Glutamatergic neuron (in vitro differentiated cells): ENCODE results near the gene CDKN2B-AS1. TPM values are rescaled to one million over a fixed set of nuclear protein-coding genes. Genes with fewer than 3 reads are reported as not detected.

Experiments used
- DNase-seq: peaks from one replicate; pipeline ENCODE4 v3.0.0; 2022
- H3K27ac Mint-ChIP-seq: one replicate; pipeline ENCODE4 v1.8.0; 2020; ENCODE audit warnings: mild to moderate bottlenecking, mixed read lengths, inconsistent platforms; ENCODE audit not compliant: unreplicated experiment
- H3K27me3 Mint-ChIP-seq: one replicate; pipeline ENCODE4 v1.8.0; 2020; ENCODE audit warnings: mild to moderate bottlenecking, moderate library complexity, mixed read lengths, inconsistent platforms; ENCODE audit not compliant: unreplicated experiment
- H3K36me3 Mint-ChIP-seq: one replicate; pipeline ENCODE4 v1.8.0; 2020; ENCODE audit warnings: mild to moderate bottlenecking, mixed read lengths, inconsistent platforms; ENCODE audit not compliant: unreplicated experiment
- H3K4me1 Mint-ChIP-seq: one replicate; pipeline ENCODE4 v1.8.0; 2020; ENCODE audit warnings: mild to moderate bottlenecking, low read depth, mixed read lengths, inconsistent platforms; ENCODE audit not compliant: unreplicated experiment
- H3K4me3 Mint-ChIP-seq: one replicate; pipeline ENCODE4 v1.8.0; 2020; ENCODE audit warnings: mild to moderate bottlenecking, mixed read lengths, inconsistent platforms; ENCODE audit not compliant: unreplicated experiment
- H3K9me3 Mint-ChIP-seq: one replicate; pipeline ENCODE4 v1.8.0; 2020; ENCODE audit warnings: mild to moderate bottlenecking, moderate library complexity, mixed read lengths, inconsistent platforms; ENCODE audit not compliant: unreplicated experiment
- CTCF ChIP-seq: fragments of 200-600 bp; sonication (generic); IDR thresholded peaks from one replicate; pipeline ENCODE4 v1.5.0; 2021; ENCODE audit not compliant: partially characterized antibody, unreplicated experiment
- total RNA-seq: library from RNA; stranded (reverse); fragmentation: NEBNext Ultra II Directional; extraction: Animal tissue kit (Norgen Biotek cat#: 25700); gene quantifications from one replicate; pipeline ENCODE4 v1.2.1, GENCODE V29; 2021; ENCODE audit not compliant: unreplicated experiment

The CDKN2B-AS1 gene
- total RNA-seq, 1 donor from 2014 or later, result not detected

- Mint-ChIP-seq H3K9me3 (no peaks in the 10 kb centered on the region), H3K4me1 (no peaks in the 10 kb centered on the region), H3K4me3 (no peak overlapping the region), H3K27ac (no peak overlapping the region), H3K27me3 (no peaks in the 10 kb centered on the region), H3K36me3 (no peaks in the 10 kb centered on the region)
- no peak for TF ChIP-seq CTCF
- DNase-seq, result no peak
Measured at GRCh38 chr9:22120595-22120994, 126.0 kb downstream of the CDKN2B-AS1 start.

- no peak overlapping the region for H3K27ac Mint-ChIP-seq
- no peaks in the 10 kb centered on the region for H3K4me1 Mint-ChIP-seq
- H3K27me3 Mint-ChIP-seq, result no peaks in the 10 kb centered on the region
- DNase-seq, result no peak
- no peaks in the 10 kb centered on the region for H3K36me3 Mint-ChIP-seq
- no peak overlapping the region for H3K4me3 Mint-ChIP-seq
- TF ChIP-seq CTCF, result no peak
- peaks cover 2% of the 10 kb centered on the region for H3K9me3 Mint-ChIP-seq
Measured at GRCh38 chr9:22124263-22125011, 129.8 kb downstream of the CDKN2B-AS1 start.

GRCh38 chr9:22129133-22129532 lies 134.5 kb downstream of the CDKN2B-AS1 start:
- no peak overlapping the region for H3K4me3 Mint-ChIP-seq
- no peak for DNase-seq
- H3K27me3 Mint-ChIP-seq, result no peaks in the 10 kb centered on the region
- H3K36me3 Mint-ChIP-seq, result no peaks in the 10 kb centered on the region
- no peaks in the 10 kb centered on the region for H3K4me1 Mint-ChIP-seq
- peaks cover 2% of the 10 kb centered on the region for H3K9me3 Mint-ChIP-seq
- H3K27ac Mint-ChIP-seq, result no peak overlapping the region
- TF ChIP-seq CTCF, result no peak

- Mint-ChIP-seq H3K4me3 (no peak overlapping the region), H3K27ac (no peak overlapping the region), H3K9me3 (peaks cover 2% of the 10 kb centered on the region), H3K4me1 (no peaks in the 10 kb centered on the region), H3K27me3 (no peaks in the 10 kb centered on the region), H3K36me3 (no peaks in the 10 kb centered on the region)
- no peak for DNase-seq
- no peak for TF ChIP-seq CTCF
Measured at GRCh38 chr9:22129633-22130032, 135.0 kb downstream of the CDKN2B-AS1 start.

GRCh38 chr9:22131817-22132216 lies 137.2 kb downstream of the CDKN2B-AS1 start:
- Mint-ChIP-seq H3K27ac (no peak overlapping the region), H3K27me3 (no peaks in the 10 kb centered on the region), H3K9me3 (peaks cover 2% of the 10 kb centered on the region), H3K36me3 (no peaks in the 10 kb centered on the region), H3K4me1 (no peaks in the 10 kb centered on the region), H3K4me3 (no peak overlapping the region)
- no peak for DNase-seq
- TF ChIP-seq CTCF, result no peak
